Nephron (organoid): ENCODE results near the gene TP63.

Experiments
- H3K27ac Mint-ChIP-seq, 3 experiments: 2 replicates each; pipeline ENCODE4 v1.8.0; 2020; ENCODE audit warnings: mixed read lengths in 3 of 3, mild to moderate bottlenecking in 2 of 3, moderate library complexity in 1 of 3
- H3K27me3 Mint-ChIP-seq: 2 replicates; pipeline ENCODE4 v1.8.0; 2021; ENCODE audit warnings: low read depth, mild to moderate bottlenecking, moderate library complexity, mixed read lengths
- H3K36me3 Mint-ChIP-seq: 2 replicates; pipeline ENCODE4 v1.8.0; 2020; ENCODE audit warnings: low read depth, mixed read lengths
- H3K4me1 Mint-ChIP-seq: 2 replicates; pipeline ENCODE4 v1.8.0; 2020; ENCODE audit warnings: mixed read lengths
- H3K4me3 Mint-ChIP-seq, 3 experiments: 2 replicates each; pipeline ENCODE4 v1.8.0; 2020; ENCODE audit warnings: mild to moderate bottlenecking in 3 of 3, mixed read lengths in 3 of 3, moderate library complexity in 2 of 3
- H3K9me3 Mint-ChIP-seq: 2 replicates; pipeline ENCODE4 v1.8.0; 2020; ENCODE audit warnings: mixed read lengths
- TF ChIP-seq, protein P1 (sequence below), 3 experiments: fragments of 200-600 bp; sonication (generic); IDR thresholded peaks; one replicate each; pipeline ENCODE4 v1.5.0; 2021; ENCODE audit warnings: antibody characterized with exemption in 3 of 3; ENCODE audit not compliant: unreplicated experiment in 3 of 3

Gene TP63

GRCh38 chr3:189909573-189909972 lies 278.4 kb downstream of the TP63 start:
- Mint-ChIP-seq H3K27ac (no peak overlapping the region), H3K27me3 (no peaks in the 10 kb centered on the region), H3K4me1 (no peaks in the 10 kb centered on the region), H3K4me3 (no peak overlapping the region), H3K36me3 (no peaks in the 10 kb centered on the region), H3K9me3 (no peaks in the 10 kb centered on the region)
- TF ChIP-seq, protein P1, sequence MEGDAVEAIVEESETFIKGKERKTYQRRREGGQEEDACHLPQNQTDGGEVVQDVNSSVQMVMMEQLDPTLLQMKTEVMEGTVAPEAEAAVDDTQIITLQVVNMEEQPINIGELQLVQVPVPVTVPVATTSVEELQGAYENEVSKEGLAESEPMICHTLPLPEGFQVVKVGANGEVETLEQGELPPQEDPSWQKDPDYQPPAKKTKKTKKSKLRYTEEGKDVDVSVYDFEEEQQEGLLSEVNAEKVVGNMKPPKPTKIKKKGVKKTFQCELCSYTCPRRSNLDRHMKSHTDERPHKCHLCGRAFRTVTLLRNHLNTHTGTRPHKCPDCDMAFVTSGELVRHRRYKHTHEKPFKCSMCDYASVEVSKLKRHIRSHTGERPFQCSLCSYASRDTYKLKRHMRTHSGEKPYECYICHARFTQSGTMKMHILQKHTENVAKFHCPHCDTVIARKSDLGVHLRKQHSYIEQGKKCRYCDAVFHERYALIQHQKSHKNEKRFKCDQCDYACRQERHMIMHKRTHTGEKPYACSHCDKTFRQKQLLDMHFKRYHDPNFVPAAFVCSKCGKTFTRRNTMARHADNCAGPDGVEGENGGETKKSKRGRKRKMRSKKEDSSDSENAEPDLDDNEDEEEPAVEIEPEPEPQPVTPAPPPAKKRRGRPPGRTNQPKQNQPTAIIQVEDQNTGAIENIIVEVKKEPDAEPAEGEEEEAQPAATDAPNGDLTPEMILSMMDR (IDR thresholded peaks at IDR 0.05; ENCODE audit: unreplicated experiment in 3 of 3) = no peak

- TF ChIP-seq, protein P1 (IDR thresholded peaks at IDR 0.05; ENCODE audit: unreplicated experiment in 3 of 3) = no peak
- Mint-ChIP-seq H3K4me1 (no peaks in the 10 kb centered on the region), H3K27me3 (no peaks in the 10 kb centered on the region), H3K4me3 (no peak overlapping the region), H3K36me3 (no peaks in the 10 kb centered on the region), H3K27ac (no peak overlapping the region), H3K9me3 (no peaks in the 10 kb centered on the region)
These were observed 279.8 kb downstream of the TP63 start for GRCh38 chr3:189911001-189911400.

GRCh38 chr3:189914799-189915198 lies 283.6 kb downstream of the TP63 start:
- Mint-ChIP-seq H3K9me3 (no peaks in the 10 kb centered on the region), H3K27ac (no peak overlapping the region), H3K36me3 (no peaks in the 10 kb centered on the region), H3K4me1 (no peaks in the 10 kb centered on the region), H3K27me3 (no peaks in the 10 kb centered on the region), H3K4me3 (no peak overlapping the region)
- TF ChIP-seq, protein P1 (IDR thresholded peaks at IDR 0.05; ENCODE audit: unreplicated experiment in 3 of 3) = no peak

GRCh38 chr3:189921770-189922169 lies 290.6 kb downstream of the TP63 start:
- H3K9me3 Mint-ChIP-seq = no peaks in the 10 kb centered on the region
- H3K4me3 Mint-ChIP-seq = no peak overlapping the region
- H3K27me3 Mint-ChIP-seq = no peaks in the 10 kb centered on the region
- H3K4me1 Mint-ChIP-seq = no peaks in the 10 kb centered on the region
- H3K36me3 Mint-ChIP-seq = no peaks in the 10 kb centered on the region
- H3K27ac Mint-ChIP-seq = no peak overlapping the region
- TF ChIP-seq, protein P1 (IDR thresholded peaks at IDR 0.05; ENCODE audit: unreplicated experiment in 3 of 3) = no peak

GRCh38 chr3:189927975-189928895 lies 297.0 kb downstream of the TP63 start:
- Mint-ChIP-seq H3K4me3 (no peak overlapping the region), H3K27ac (no peak overlapping the region), H3K27me3 (no peaks in the 10 kb centered on the region), H3K4me1 (no peaks in the 10 kb centered on the region), H3K36me3 (no peaks in the 10 kb centered on the region), H3K9me3 (no peaks in the 10 kb centered on the region)
- TF ChIP-seq, protein P1 (IDR thresholded peaks at IDR 0.05; ENCODE audit: unreplicated experiment in 3 of 3) = no peak
